HG02981 (cell line): ENCODE measurements around the gene PEAK1.

Experiments
- ATAC-seq: cut with Tn5 transposase; IDR thresholded peaks from one replicate; pipeline ENCODE4 v1.9.1; 2021; ENCODE audit warnings: mild to moderate bottlenecking, moderate library complexity; ENCODE audit not compliant: unreplicated experiment

Gene PEAK1

DNA sequence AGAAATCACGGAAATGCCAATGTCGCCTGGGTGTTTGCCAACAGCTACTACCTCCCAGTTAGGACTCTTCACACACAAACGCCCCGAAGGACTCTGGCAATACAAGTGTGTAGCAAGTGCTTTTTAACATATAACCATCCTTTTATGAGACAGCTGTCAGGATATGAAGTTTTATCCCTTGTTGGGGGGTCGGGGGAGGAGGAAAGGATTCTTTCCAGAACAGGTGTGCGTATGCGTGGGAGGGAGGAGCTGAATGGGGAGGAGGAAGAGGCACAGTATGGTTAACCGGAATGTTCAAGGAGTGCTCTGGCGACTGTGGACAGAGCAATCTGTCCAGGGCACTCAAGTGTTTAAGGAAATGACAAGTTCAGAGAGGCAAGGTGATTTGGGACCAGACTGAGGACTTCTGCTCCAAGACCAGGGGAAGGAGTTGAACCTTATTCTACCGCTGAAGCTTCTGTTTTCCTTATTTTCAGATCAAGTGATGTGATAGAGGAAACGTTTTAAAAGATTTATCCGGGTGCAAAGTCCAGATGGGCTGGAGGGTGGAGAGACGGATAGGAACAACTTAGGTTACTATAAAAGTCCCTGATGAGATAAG lies 350.3 kb downstream of the PEAK1 start:
- ATAC-seq, result no peak

DNA sequence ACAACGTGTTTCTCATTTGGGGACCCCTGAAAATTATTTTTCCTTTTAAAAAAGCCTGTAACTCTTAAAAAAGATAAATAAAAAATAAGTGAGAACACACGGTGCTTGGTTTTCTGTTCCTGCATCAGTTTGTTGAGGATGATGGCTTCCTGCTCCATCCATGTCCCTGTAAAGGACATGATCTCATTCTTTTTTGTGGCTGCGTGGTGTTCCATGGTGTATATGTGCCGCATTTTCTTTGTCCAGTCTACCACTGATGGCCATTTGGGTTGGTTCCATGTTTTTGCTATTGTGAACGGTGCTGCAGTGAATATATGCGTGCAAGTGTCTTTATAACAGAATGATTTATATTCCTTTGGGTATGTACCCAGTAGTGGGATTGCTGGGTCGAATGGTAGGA lies 351.3 kb downstream of the PEAK1 start:
- ATAC-seq, result no peak

DNA sequence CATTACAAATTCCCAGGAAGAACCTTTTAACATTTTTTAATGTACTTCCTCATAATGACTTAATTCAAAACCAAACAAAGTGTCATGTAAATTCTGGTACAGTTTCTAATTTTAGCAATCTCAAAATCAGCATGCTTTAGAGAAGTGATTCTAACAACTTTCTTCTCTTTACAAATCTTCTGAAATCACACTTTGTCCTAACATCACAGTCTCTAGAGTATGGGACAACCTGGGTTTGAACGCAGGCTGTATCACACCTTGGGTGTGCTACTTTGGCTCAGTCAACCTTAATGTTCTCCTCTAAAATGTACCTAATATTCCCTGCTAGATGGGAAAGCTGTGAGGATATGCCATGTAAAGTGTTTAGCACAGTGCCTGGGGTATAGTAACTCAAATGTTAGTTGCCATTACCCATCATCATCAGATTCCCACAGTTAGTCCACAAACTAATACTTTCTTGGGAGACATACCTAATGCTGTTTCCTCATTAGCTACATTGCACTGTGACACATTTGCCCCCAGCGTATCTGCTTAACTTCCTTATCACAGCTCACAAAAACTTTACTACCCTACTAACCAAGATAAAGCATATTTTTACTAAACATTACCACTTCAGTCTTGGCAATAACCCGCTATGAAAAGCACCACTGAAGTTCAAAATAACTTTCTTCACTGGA lies 352.1 kb downstream of the PEAK1 start:
- ATAC-seq, result no peak

DNA sequence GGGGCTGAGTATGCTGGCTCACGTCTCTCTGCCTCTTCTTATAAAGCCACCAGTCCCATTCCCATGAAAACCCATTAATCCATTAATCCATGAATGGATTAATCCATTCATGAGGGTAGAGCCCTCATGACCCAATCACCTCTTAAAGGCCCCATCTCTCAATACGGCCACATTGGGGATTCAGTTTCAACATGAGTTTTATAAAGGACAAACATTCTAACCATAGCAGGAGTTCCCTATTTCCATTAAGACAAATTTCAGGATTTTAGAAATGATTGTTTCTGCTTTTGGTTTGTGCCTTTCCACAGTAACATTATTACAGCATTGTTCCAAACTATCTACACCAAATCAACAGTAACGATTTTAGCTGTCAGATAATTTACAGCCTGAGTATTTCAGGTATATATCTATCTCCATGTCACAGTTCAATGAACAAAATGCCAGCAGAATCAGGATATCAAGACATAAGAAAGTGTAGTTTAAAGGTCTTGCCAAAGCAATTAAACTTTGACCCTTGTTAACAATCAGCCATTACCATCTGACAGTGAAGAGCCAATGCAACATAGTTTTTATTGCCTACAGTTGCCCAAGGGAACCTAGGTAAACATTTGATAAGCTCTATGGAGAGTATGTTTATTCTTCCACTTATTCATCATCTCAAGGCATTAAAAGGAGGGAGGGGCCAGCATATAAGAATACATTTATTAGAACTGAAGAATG lies 352.8 kb downstream of the PEAK1 start:
- ATAC-seq, result no peak

DNA sequence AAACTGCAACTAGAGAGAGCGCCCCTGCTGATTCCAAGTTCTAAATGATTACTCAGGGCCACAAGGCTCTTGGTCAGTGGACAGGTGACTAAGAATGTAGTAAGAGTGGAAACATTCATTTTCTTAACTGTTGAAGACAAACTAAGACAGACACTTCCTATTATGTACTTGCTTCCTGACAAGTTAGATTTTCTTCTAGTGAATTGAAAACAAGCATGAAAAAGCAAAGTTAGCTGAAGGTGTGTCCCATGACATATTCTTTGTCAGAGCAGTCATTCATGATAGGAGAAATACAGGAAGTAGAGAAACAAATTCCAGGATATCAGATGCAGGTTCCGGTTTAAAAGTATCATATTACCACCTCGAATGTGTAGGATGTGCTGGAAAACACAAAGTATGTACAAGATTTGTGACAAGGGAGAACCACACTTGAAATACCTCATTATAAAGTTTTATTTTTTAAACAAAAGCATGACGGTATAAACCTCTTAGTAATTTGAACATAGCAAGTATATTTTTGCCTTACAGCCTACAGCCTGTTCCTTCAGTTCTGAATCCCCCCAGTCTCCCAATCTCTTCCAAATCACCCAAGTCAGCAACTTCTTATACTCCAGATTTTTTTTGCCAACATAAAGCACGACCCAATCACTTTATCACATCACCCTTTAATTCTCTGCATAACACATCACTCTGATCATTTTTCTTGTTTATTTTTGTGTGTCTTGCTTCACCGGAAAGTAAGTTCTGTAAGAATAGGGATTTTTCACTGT lies 355.2 kb downstream of the PEAK1 start:
- ATAC-seq, result no peak

DNA sequence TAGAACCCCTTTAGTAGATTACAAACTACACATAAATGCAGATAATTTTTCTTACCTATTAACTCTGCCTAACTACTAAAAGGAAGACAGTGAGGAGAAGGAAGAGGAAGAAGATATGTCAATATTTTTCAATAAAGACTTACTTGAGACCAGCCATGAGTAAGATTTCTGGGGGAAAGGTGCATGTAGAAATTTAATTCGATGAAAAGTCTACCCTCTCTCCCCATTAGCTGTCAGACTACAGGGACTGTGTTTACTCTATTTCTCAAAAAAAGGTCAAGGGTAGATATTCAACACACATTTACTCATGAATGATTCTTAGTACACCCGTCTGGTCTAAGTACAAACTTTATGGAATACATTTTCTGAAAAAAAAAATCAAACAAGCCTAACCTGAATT lies 355.8 kb downstream of the PEAK1 start:
- no peak for ATAC-seq

DNA sequence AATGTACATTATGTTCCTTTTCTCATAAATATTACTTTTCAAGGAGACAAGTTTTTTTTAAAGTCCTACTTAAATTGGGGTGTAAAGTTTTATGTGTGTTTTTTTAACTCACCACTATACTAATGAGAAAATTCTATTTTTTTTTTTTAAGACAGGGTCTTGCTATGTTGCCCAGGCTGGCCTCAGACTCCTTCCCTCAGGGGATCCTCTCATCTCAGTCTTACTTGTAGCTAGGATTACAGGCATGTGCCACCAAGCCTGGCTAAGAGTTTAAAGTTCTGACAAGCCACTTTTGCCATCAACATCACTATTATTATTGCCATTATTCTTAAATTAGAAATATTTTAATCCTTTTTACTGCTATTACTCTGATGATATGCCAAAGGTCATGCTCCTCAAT lies 356.7 kb downstream of the PEAK1 start:
- ATAC-seq, result no peak

DNA sequence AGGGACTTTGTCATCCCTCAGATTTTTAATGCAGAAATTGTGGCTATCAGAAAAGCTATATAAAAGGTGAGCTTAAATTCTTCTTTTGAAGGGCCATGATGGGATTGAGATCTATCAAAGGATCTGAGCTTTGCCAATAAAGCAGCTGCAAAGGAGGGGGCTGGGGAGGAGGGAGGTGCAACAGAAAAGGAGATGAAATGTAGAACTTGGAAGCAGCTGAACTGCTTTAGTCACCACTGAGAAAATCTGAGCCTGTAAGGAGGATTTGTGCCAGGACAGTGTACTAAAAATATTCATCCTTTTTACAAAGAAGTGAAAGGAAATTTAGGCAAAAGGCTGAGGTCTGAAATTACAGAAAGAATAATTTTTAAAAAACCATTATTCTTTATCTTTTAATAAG lies 359.4 kb downstream of the PEAK1 start:
- ATAC-seq, result no peak

DNA sequence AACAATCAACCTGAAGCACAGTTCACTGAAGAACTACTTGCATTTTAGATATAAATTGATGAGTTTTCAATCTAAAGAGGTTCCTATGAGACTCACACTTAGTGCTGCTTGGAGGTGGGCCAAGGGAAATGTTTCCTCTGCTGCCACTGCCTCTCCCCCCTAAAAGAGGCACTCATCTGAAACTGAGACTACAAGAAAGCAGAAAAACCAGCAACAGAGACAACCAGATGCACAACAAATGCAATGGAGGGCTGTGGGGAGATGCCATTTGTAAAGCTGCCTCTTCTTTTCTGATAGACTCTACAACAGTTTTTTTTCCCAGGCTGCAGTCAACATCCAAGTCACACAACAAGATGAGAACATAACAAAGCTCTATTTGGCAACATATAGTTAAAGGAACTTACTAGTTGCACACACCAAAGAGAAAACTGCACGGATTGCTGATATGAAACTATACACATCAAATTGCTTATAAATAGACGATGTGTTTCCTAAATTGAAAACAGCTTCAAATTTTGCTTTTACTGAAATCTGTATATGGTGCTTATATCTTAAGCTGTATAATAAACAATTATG lies 360.0 kb downstream of the PEAK1 start:
- peak; percentile 50 for ATAC-seq

DNA sequence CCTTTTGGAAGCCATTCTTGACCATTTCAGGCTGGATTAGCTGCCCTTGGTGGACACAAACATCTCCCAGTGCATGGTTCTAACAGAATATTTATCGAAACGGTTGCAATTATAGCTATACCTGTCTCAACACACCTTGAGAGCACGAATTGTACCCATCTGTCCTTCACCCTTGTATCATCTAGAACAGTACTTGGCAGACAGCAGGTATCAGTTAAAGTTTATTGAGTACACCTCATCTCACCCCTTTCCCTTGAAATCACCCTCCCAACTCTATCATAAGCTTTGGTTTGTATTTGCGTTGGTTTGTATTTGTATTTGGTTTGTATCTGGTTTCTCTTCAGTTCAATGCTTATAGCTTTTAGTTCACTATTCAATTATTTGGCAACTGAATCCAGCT lies 361.4 kb downstream of the PEAK1 start:
- ATAC-seq, result no peak

DNA sequence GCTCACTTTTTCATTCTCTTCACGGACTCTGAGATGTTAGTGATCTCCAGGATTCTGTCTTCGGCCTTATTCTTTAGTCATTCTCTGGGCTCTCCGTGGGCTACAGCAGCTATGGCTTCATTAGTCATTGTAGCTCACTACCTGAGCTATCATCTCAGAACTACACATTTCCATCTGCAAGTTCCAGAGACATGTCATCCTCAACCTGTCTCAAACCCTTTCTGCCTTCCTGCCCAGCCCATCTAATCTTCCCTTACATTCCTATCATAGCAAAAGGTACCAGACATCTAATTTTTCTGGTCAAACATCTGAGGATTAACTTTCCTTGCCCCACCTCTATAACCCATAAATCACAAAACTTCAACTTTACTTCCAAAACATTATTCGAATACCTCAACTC lies 362.2 kb downstream of the PEAK1 start:
- ATAC-seq, result no peak

DNA sequence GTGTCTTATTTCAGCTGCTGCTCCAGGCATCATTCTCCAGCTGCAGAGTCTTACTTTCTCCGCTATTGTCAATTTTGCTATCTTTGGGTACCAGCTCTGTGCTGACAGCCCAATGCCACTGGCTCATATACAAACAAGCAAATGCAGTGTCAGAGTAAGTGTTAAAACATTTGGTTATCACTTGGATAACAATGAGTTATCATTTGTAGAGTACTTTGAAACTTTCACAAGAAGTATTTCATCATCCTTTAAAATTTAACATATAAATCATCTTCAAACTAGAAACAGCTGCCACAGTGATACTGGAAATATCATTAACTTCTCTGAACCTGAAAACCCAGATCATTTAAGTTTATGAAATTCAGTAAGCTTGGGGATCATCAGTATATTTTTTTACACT lies 362.8 kb downstream of the PEAK1 start:
- no peak for ATAC-seq

DNA sequence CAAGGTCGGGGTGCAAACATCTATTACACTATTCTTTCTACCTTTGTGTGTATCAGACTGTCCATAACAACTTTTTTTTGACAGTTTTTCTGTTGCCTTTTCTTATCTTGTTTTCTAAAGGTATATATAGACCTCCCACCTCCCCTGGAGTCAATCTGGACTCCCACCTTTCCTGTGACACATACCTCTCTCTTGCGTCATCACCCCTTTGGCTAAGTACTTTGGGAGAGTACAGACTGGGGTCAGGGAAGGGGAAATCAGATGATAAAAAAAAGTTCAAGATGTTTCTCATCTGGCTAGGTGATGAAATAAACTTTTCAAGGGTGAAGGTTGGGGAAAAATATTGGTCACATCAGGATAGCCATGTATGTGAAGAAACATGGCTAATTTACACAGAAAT lies 366.2 kb downstream of the PEAK1 start:
- ATAC-seq, result no peak

DNA sequence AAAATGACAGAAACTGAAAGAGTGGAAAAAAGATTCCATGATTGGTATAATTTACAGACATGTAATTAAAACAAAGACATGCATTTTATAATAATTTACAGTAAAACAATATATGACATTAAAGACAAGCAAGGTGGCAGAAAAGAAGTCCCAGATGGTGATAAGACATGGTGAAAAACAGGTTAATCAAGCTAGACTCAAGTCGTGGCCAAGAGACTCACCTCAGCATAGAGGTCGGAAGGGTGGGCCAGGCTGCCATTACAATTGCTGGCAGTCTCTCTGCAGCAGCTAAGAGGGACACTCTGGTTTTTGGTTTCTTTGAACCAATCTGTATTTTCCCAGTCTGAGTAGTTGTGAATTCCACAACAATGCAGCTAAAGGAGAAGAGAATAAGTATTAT lies 367.3 kb downstream of the PEAK1 start:
- no peak for ATAC-seq
